ENCODE measurements around the gene CCDC134.

The CCDC134 gene

DNA sequence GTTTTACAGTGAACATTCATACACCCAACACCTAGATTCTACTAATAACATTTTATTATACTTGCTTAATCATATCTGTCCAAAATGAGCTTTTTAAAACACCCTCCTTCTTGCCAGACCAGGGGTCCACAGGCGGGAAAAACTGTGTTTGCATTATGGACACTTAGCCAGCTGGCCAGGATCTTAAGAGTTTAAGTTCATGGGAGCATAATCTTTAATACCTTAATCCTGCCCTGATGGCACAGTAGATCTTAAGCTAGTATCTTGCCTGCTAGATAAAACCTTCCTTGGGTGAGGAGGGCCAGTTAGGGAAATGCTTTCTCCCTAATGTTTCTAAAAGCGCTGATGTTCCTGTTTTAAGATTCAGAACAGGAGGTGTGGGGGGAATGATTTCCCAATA, 13.1 kb upstream of the CCDC134 start:
- no peak for FAIRE-seq

DNA sequence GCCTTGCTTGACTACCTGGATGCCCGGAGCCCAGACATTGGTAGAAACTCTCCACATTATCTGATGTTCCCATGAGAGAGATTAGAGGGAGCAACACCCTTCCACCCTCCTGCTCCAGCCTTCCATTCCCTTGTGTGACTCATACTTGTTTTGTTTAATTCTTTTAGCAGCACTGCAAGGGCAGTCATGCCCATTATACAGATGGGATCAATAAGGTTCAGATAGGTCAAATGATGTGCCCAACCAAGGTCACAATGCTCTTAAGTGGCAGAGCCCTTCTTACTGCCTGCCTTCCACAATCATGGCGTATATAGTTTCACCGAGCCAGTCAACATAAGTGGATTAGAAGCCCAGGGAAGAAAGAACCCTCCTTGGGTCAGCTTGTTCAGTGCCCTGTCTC, 6.6 kb upstream of the CCDC134 start:
- no peak for FAIRE-seq

DNA sequence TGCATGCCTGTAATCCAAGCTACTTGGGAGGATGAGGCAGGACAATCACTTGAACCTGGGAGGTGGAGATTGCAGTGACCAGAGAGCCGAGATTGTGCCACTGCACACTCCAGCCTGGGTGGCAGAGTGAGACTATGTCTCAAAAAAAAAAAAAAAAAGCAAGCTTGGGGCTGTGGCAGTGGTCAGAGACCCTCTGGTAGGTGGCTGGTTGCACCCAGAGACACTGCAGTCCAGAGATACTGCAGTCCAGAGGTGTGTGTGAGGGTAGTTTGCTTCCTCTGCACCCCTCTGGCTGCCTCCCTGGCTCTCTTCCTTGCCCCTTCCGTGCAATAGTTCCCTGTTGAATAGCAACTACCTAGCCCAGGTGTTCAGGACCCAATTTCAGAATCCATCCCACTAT, 1.7 kb upstream of the CCDC134 start:
- FAIRE-seq, result no peak

DNA sequence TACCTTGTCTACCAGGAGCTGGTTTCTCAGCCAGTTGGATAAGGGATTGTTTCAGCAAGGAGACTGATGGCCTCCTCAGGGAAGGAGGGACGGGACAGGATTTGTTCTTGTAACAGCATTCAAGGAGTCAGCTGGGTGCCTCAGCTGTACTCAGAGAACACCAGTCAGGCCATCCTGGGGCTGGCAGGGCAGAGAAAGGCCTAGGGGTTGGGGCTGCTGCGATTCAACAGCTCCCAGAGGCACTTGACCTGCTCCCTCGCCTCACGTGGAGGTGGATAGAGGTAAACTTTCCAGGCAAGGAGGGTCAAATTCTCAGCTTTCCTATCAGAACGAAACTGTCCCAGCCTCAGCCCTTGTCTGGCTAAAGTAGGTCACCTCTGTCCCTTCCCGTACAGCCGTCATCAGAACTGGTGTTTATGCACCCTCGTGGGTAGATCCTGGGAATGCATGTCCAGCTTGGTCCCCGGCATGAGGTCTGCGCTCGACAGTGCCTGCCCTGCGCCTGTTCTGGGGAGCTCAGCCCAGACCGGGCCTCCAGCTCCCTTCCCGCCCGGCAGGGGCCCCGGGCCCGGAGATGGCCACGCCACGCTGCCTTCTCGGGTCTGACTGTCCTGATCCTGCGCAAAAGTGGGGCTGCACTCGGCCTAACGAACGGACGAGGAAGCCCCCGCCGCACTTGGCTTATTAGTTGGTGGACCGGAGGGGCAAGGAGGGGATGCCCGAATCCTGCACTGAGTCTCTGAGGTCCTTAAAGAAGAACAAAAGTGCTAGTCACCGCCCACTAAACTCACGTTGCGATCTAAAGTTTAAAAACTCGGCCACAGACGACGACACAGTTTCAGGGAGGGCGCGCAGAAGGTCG, 762 bp upstream of the CCDC134 start:
- no peak for FAIRE-seq

DNA sequence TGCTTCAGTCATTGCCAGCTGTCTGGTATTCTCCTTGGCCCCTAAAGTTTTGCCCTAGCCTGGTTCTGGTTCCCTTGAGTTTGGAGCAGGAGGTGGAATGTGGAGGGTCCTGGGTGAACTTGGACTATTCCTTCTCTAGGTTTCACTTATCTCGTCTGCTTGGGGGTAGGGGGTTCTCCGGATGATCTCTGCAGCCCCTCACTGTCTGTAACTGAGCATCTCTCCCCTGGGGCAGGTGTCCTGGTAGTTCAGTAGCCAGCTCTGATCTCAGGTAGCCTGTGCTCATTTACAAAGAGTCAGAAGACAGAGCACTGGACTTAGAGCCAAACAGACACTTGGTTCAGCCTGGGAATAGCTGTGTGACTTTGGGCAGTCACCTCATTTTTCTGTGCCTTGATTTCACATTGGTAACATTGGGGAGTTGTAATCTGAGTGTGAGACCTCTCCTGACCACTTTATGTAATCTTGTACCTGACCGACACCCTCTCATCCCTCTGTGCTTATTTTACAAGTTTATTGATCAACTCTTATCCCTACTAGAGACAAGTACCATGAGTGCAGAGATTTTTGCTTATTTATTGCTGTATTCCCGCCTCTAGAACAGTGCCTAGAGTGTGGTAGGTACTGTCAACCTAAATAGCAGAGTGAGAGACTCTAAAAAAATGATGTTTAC, 804 bp downstream of the CCDC134 start:
- FAIRE-seq, result no peak

DNA sequence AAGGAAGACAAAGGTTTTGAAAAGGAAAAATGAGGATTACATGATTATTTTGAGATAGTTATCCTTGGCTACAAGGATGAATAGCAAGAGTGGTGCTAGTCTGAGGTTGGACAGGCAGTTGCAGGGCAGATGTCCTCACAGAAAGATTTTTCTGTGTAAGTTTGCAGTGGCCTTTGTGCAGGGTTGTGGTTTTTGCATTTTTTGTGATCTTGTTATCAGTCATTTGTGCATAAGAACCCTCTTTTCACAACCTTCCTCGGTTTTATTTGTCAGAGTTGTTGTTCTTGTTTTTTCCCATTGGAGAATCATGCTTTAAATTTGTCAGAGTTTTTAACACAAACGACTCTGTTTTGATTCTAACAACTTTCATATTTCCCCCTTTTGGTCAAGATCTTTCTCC, 1.4 kb downstream of the CCDC134 start:
- FAIRE-seq, result no peak

DNA sequence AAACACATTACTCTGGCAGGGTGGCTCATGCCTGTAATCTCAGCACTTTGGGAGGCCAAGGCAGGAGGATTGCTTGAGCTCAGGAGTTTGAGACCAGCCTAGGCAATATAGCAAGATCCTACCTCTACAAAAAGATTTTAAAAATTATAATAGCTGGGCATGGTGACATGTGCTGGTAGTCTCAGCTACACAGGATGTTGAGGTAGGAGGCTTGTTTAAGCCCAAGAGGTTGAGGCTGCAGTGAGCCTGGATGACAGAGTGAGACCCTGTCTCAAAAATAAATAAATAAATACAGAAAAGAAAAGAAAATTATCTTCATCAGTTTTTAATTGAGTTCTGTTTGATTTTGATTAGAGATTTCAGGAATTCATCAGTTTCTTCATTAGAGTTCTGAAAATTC, 5.2 kb downstream of the CCDC134 start:
- FAIRE-seq, result peak; percentile 15

DNA sequence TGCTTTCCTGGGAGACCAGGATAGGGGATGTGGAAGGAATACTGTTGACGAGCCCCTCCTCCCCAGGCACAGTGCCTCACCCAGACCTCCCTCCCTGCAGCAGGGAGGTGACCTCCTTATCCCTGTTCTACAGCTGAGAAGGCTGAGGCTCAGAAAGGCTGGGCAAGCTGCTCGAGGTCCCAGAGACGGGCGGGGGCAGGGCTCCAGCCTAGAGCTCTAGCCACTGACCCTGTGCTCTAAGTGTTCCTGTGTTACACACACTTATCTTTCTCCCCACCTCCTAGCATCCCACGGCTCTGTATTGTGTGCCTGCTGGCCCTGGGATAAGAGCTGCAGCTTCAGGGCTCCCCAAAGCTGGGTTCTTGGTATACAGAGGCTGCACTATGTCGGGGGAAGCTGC, 7.9 kb downstream of the CCDC134 start:
- FAIRE-seq, result no peak

DNA sequence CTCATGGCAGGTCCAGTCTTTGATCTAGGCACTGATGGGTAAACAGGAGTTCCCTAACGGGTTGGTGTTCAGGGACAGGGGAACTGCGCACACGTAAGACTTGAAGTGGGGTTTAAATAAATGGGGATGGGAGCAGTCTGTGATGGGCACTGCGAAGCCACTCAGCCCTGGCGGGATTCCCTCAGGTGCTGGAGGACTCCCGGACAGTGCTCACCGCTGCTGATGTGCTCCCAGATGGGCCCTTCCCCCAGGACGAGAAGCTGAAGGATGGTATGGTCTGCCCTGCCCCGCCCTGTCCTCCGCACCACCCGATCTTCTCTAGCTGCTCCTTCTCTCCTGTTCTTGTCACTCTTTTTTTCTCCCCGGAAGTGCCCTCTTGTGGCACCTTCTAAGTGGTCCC, 9.5 kb downstream of the CCDC134 start:
- no peak for FAIRE-seq

DNA sequence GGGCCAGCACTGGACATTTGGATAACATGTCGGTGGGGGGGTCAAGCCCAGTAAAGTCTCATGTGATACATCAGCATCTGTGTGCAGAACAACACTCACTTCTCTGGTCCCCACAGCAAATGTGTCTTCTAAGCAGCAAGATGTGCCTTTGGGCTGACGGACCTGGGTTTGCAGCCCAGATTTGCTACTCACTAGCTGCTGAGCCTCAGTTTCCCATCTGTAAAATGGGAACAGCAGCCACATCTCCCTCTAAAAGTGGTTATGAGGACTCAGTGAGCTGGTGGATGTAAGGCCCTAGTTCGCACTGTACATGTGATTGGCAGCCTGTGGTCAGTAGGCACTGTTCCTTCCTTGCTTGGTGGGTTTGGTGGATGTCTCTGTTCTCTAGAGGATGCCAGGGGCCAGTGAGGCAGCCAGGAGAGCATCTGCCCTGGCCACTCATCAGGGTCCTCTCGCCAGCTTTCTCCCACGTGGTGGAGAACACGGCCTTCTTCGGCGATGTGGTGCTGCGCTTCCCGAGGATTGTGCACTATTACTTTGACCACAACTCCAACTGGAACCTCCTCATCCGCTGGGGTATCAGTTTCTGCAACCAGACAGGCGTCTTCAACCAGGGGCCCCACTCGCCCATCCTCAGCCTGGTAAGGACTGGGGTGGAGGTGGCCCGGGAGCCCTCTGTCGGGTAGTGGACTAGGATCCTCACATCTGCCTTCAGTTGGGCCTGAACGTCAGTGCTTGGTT, 12.5 kb downstream of the CCDC134 start:
- FAIRE-seq, result no peak

DNA sequence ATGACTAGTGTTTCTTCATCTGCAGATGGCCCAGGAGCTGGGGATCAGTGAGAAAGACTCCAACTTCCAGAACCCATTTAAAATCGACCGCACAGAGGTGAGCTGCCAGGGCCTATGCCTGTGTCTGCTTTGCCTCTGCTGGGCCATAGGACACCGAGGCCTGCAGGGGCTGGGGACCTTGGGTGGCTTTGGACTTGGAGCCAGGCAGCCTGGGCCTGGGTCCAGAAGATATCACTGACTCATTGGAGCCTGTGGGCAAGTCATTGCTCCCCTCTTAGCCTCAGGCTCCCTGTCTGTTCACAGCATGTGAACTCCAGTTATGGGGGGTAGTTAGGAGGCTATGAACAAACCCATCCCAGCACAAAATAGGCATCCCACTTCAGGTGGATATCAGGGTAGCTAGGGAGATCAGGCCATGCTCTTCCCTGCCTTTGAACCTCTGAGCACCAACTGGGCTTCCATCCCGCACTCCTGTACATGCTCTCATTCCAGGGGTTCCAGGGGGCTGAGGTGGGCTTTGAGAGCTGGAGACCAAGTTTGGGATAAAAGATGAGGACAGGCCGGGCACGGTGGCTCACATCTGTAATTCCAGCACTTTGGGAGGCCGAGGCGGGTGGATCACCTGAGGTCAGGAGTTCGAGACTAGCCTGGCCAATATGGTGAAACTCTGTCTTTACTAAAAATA, 13.4 kb downstream of the CCDC134 start:
- no peak for FAIRE-seq

DNA sequence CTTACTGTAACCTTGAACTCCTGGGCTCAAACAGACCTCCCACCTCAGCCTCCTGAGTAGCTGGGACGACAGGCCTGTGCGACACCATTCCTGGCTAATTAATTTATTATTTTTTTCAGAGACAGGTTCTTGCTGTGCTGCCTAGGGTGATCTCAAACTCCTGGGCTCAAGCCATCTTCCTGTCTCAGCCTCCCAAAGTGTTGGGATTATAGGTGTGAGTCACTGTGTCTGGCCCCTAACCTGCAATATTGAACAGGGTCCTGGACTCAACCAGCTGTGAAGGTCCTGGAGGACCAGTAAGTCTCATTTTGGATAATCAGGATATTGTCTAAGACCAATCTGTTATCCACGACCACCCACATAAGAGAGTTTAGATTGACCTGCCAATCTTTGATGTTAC, 15.2 kb downstream of the CCDC134 start:
- FAIRE-seq, result no peak

DNA sequence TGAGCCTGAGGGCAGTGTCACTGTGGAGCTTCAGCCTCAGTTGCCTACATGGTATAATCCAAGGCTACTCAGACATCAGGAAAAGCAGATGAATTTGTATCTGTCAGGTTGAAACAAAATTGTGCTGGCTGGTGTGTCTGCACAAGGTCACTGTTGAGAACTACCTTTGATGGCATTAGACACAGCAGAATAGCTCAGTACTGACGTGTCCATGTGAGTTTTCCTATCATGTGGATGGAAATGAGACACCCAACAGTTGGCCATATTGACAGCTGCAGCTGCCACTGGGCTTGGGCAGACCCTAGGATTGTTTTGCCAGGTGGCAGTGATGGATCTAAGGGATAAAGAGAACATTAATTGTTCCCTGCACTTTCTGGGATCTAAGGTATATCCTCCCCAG, 15.8 kb downstream of the CCDC134 start:
- FAIRE-seq, result no peak

DNA sequence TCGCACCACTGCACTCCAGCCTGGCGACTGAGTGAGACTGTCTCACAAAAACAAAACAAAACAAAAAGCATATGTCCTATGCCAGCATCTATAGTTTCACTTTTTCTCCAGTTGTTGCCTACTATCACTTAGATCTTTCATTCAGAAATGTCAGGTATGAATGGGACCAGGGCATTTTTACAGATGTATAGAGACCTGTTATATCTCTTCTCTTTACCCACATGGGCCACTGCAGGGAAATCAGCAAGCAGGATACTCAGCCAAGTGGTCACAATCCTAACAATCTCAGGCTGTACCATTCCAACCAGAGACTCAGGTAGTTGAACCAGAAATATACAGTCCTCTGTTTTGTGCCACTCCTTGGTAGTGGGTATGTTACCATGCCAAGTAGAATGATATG, 16.4 kb downstream of the CCDC134 start:
- no peak for FAIRE-seq

DNA sequence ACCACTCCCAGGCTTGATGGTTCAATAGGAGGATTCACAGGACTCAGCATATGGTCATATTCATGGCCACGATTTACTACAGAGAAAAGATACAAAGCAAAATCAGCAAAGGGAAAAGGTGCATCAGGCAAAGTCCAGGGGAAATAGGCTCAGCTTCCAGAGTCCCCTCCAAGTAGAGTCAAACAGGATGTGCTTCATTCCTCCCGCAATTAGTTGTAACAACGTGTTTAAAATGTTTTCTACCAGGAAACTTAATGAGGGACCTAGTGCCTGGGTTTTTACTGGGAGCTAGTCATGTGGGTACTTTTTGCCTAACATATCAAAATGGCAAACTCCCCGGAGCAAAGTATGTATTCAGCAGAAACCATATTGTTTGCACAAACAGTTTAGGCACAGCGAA, 17.5 kb downstream of the CCDC134 start:
- FAIRE-seq, result no peak

DNA sequence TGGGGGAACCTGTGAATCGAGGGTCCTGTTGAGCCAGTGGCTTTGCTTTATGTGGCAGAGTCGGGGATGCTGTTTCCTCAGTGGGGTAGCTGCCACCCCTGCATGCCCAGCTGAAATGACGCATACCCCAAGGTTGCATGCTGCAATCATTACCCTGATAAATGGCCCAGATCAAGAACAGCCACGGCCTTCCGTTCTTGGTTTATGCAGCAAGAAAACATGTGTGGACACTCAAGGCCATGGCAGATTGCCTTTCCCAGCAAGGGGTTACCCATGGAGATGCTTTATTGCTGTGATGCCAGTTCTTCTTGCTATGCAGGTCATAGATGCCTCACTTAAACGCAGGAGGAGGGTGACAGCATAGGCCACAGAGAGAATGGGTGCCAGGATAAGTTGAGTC, 18.1 kb downstream of the CCDC134 start:
- FAIRE-seq, result no peak

DNA sequence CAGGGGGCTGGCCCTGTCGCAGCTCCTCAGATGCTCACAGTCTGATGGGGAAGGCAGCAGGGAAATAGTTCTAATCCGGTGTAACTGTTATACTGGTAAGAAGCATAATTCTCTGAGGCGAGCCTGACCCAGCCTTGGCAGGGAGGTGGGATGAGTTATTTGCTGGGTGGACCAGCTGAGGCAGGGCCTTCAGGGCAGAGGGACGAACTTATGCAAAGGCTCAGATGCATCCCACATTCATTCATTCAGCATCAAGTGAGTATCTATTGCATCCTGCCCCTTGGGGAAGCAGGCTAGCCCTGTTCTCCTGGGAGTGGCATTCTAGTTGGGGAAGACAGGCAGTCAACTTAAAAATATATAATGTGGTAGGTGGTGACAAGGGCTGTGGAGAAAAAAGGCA, 18.8 kb downstream of the CCDC134 start:
- no peak for FAIRE-seq

DNA sequence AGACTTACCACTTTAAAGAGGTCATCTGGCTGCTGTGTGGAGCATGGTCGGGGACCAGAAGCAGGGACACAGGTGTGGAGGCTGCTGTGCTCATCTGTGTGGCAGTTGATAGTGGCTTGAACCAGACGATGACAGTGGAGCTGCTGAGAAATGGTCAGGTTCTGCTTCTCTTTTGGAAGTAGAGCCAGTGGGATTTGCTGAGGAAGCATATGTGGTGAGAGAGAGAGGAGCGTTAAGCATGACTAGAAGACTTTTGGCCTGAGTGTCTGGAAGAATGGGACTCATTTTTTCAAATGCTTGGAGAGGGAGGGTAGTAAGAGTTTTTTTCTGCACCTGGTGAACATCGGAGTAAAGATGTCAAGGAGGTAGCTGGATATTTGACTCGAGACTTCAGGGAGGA, 20.0 kb downstream of the CCDC134 start:
- no peak for FAIRE-seq

DNA sequence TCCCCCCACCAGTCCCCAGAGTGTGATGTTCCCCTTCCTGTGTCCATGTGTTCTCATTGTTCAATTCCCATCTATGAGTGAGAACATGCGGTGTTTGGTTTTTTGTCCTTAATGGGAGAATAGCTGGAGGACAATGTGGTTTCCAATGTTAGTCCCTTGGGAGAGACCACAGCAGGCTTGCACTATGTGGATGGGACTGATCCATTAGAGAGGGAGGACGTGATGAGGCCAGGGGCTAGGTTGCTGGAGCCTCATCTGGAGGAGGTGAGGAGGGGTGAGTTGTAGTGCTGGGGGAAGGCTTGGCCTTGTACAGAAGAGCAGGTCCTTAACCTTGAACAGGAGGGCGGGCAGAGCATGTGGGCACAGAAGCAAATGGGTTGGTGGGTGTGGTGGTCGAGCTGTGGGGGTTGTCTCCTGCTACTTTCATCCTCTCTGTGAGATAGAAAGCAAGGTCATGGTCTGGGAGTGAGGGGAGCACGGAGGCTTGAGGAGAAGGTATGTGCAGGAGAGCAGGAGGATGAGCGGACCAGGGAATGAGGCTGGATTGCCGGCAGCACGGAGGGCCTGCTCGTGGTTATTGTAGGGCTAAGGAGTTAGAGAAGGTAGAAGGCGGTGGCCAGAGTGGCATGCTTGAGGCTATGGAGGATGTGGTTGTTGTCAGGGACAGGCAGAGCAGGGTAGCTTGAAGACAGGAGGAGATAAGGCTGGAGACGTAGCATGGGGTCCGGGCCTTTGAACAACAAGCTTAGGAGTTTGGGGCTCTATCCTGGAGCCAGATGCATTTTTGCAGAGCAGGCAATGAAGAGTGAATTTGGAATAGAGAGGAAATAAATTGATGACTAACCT, 21.2 kb downstream of the CCDC134 start:
- FAIRE-seq, result no peak

DNA sequence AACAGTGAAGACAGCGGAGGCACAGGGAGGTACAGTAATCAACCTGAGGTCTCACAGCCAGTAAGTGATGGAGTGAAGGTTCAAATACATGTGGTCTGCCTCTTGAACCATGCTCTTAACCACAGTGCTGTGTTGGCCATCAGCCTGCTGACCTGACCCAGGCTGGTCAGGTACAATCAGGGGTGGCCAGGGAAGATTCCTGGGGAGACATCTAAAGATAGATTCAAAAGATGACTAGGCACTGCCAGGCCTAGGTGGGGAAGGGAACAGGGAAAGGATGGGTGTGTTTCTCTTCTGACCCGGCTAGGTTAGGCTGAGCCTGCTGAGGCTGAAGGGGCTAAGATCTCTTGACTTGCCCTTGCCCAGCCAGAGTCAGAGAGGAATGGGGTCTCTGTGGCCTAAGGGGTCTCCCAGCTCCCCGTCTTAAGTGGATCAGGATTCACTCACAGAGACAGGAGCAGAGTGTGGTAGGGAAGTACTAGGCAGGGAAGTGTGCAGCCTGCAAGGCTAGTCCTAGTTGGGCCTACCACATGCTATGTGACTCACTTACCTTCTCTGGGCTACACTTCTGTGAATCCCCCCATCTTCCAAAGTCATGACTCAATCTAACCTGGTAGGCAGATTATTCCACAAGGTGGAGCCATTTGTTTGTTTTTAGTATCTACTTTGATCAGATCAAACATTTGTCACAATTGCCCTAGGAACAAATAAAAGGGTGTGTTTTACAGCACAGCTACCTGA, 22.0 kb downstream of the CCDC134 start:
- FAIRE-seq, result no peak

DNA sequence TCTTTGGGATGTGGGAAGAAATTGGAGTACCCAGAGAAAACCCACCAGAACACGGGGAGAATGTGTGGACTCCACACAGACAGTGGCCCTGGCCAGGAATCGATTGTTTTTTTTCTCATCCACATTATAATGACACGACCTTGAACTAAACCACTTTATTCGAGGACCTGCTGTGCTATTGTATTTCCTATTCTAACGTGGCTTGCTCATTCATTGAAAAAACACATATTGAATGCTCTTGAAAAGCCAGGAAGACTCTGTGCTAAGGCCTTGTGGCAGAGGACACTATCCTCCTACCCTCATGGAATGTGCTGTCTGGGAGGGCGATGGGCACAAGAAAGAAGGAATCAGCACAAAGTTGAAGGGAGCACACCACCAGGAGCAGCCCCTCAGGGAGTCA, 23.3 kb downstream of the CCDC134 start:
- FAIRE-seq, result no peak

DNA sequence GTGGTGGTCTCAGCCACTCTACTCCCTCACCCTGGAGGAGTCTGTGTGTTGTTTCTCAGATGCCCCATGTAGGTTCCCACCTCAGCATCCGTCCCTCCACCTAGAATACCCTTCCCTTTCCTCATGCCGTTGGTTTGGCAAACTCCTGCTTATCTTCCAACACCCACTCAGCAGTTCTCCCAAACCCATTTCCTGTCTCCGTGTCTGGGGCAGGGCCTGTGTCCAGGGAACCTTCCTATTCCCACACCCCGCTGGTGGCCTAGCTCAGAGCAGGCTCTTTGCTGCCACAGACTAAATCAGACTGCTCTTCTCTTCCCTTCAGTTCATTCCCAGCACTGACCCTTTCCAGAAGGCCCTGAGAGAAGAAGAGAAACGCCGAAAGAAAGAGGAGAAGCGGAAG, 24.9 kb downstream of the CCDC134 start:
- no peak for FAIRE-seq
